Effector memory CD4-positive, alpha-beta T cell (primary cell): ENCODE measurements around the gene RANBP17.
"Not testable (repeated sequence)": the region's sequence is repeated elsewhere in the genome, so short reads cannot be mapped to it uniquely, and the experiment has no call there.

Experiments
- DNase-seq, 3 donors: peaks; one replicate each; pipeline ENCODE4 v3.0.0-alpha.2; 2020
- H3K27ac ChIP-seq: 2 replicates; pipeline ENCODE4 v1.7.0; 2013; ENCODE audit warnings: mild to moderate bottlenecking, low read length, moderate library complexity; ENCODE audit not compliant: insufficient read depth, poor library complexity, severe bottlenecking
- H3K27me3 ChIP-seq: replicated peaks from 2 replicates; pipeline ENCODE4 v1.7.0; 2013; ENCODE audit warnings: mild to moderate bottlenecking, low read length; ENCODE audit not compliant: insufficient read depth, control insufficient read depth, poor library complexity, severe bottlenecking
- H3K36me3 ChIP-seq: 2 replicates; pipeline ENCODE4 v1.7.0; 2013; ENCODE audit warnings: mild to moderate bottlenecking, low read length, moderate library complexity; ENCODE audit not compliant: control insufficient read depth, insufficient read depth
- H3K4me1 ChIP-seq: 2 replicates; pipeline ENCODE4 v1.7.0; 2013; ENCODE audit warnings: low read length, mild to moderate bottlenecking; ENCODE audit not compliant: control insufficient read depth, insufficient read depth, poor library complexity, severe bottlenecking
- H3K4me3 ChIP-seq: 2 replicates; pipeline ENCODE4 v1.7.0; 2013; ENCODE audit warnings: low read length, low read depth, mild to moderate bottlenecking; ENCODE audit not compliant: insufficient read depth, poor library complexity, severe bottlenecking
- H3K9me3 ChIP-seq: 2 replicates; pipeline ENCODE4 v1.7.0; 2013; ENCODE audit warnings: mild to moderate bottlenecking, low read length, moderate library complexity; ENCODE audit not compliant: control insufficient read depth

Gene RANBP17

DNA sequence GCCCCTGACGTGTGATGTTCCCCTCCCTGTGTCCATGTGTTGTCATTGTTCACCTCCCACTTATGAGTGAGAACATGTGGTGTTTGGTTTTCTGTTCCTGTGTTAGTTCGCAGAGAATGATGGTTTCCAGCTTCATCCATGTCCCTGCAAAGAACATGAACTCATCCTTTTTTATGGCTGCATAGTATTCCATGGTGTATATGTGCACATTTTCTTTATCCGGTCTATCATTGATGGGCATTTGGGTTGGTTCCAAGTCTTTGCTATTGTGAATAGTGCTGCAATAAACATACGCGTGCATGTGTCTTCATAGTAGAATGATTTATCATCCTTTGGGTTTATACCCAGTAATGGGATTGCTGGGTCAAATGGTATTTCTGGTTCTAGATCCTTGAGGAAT lies 316.4 kb downstream of the RANBP17 start:
- not testable (repeated sequence) for DNase-seq

GRCh38 chr5:171188016-171188415 lies 326.2 kb downstream of the RANBP17 start:
- H3K36me3 ChIP-seq: no peaks in the 10 kb centered on the region
- H3K27ac ChIP-seq: no peak overlapping the region
- H3K4me1 ChIP-seq: no peaks in the 10 kb centered on the region
- H3K27me3 ChIP-seq: no peaks in the 10 kb centered on the region
- DNase-seq: no peak
- H3K4me3 ChIP-seq: no peak overlapping the region
- no peaks in the 10 kb centered on the region for H3K9me3 ChIP-seq

More for the DNA sequence above, 316.4 kb downstream of the RANBP17 start:
- not testable (repeated sequence) for H3K4me3 ChIP-seq, H3K36me3 ChIP-seq, H3K27ac ChIP-seq, H3K9me3 ChIP-seq, H3K4me1 ChIP-seq, H3K27me3 ChIP-seq

- H3K27ac ChIP-seq: no peak overlapping the region
- H3K27me3 ChIP-seq: no peaks in the 10 kb centered on the region
- H3K9me3 ChIP-seq: no peaks in the 10 kb centered on the region
- H3K36me3 ChIP-seq: no peaks in the 10 kb centered on the region
- DNase-seq: no peak
- no peak overlapping the region for H3K4me3 ChIP-seq
- no peaks in the 10 kb centered on the region for H3K4me1 ChIP-seq
Observed at GRCh38 chr5:171189442-171189841, 327.6 kb downstream of the RANBP17 start.

GRCh38 chr5:171192111-171192510 lies 330.3 kb downstream of the RANBP17 start:
- Histone ChIP-seq H3K36me3 (no peaks in the 10 kb centered on the region), H3K4me1 (no peaks in the 10 kb centered on the region), H3K4me3 (no peak overlapping the region), H3K27me3 (no peaks in the 10 kb centered on the region), H3K9me3 (no peaks in the 10 kb centered on the region), H3K27ac (no peak overlapping the region)
- no peak for DNase-seq

DNA sequence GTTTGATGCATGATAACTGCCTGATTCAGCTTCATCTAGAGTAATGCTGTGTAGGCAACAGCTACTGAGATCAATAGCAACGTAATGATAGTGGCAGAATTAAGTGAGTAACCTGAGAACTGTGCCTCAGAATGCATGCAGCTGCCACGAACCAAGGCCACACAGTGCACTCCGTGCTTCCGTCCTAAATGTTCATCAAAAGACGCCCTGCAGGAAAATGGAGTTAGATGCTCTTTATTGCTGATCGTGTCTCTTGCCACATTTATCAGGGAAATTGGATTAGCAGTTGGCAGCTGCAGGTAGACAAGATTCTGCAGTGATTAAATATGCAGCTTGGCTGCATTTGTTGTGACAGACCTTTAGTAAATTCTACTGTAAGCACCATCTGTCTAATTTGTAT lies 339.5 kb downstream of the RANBP17 start:
- Histone ChIP-seq H3K27ac (no peak overlapping the region), H3K36me3 (no peaks in the 10 kb centered on the region), H3K4me1 (no peaks in the 10 kb centered on the region), H3K9me3 (no peaks in the 10 kb centered on the region), H3K27me3 (no peaks in the 10 kb centered on the region), H3K4me3 (no peak overlapping the region)
- no peak for DNase-seq

- no peak for DNase-seq
- H3K4me1 ChIP-seq: no peaks in the 10 kb centered on the region
- H3K9me3 ChIP-seq: no peaks in the 10 kb centered on the region
- H3K27me3 ChIP-seq: no peaks in the 10 kb centered on the region
- H3K36me3 ChIP-seq: no peaks in the 10 kb centered on the region
- H3K4me3 ChIP-seq: no peak overlapping the region
- no peak overlapping the region for H3K27ac ChIP-seq
Observed at GRCh38 chr5:171205375-171205774, 343.6 kb downstream of the RANBP17 start.

- no peak for DNase-seq
- no peaks in the 10 kb centered on the region for H3K9me3 ChIP-seq
- no peaks in the 10 kb centered on the region for H3K36me3 ChIP-seq
- no peak overlapping the region for H3K27ac ChIP-seq
- H3K4me1 ChIP-seq: no peaks in the 10 kb centered on the region
- no peak overlapping the region for H3K4me3 ChIP-seq
- H3K27me3 ChIP-seq: no peaks in the 10 kb centered on the region
Observed at GRCh38 chr5:171207256-171207847, 345.5 kb downstream of the RANBP17 start.

- Histone ChIP-seq H3K27ac (no peak overlapping the region), H3K36me3 (no peaks in the 10 kb centered on the region), H3K9me3 (no peaks in the 10 kb centered on the region), H3K4me1 (no peaks in the 10 kb centered on the region), H3K4me3 (no peak overlapping the region), H3K27me3 (no peaks in the 10 kb centered on the region)
- no peak for DNase-seq
Observed at GRCh38 chr5:171221916-171222315, 360.1 kb downstream of the RANBP17 start.

- H3K4me3 ChIP-seq: no peak overlapping the region
- H3K27ac ChIP-seq: no peak overlapping the region
- H3K4me1 ChIP-seq: no peaks in the 10 kb centered on the region
- no peaks in the 10 kb centered on the region for H3K27me3 ChIP-seq
- DNase-seq: no peak
- no peaks in the 10 kb centered on the region for H3K36me3 ChIP-seq
- H3K9me3 ChIP-seq: no peaks in the 10 kb centered on the region
Observed at GRCh38 chr5:171223927-171224326, 362.1 kb downstream of the RANBP17 start.

DNA sequence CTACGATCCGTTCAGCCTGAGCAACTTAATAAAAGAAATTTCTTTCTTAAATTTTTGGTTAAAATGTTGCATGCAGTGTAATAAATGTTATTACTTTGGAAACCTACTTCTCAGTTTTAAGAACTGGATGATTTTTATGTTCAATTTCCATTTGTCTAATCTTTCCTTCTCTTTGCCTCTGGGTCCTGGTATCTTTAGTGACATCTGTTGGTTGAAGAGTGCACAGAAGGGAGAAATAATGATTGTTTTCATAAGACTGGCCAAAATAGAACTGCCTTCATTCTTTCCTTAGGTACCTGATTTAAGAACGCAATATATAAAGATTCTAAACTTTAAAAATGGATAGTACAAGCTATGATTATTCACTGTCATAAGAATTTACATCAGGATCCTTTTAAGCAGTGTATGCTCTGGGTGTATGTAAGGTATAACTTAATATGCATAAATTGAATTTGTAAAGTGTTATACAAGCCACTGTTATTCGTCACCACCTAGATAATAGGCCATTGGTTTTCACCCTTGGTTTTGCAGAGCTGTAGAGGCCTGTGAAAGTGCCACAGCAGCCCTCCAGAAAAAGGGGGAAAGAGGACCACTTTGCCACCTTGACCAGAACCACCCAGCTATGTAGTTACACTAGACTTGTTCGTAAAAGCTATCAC lies 364.4 kb downstream of the RANBP17 start:
- no peak overlapping the region for H3K27ac ChIP-seq

More for the DNA sequence above, 364.4 kb downstream of the RANBP17 start:
- Histone ChIP-seq H3K4me1 (no peaks in the 10 kb centered on the region), H3K4me3 (no peak overlapping the region), H3K27me3 (no peaks in the 10 kb centered on the region), H3K9me3 (no peaks in the 10 kb centered on the region), H3K36me3 (no peaks in the 10 kb centered on the region)
- DNase-seq: no peak
